ENCODE data around the gene SMIM41. TPM values are rescaled to one million over a fixed set of nuclear protein-coding genes. Genes with fewer than 3 reads are reported as not detected.

SMIM41 gene
- total RNA-seq, 1 donor, result 0.43 TPM

- peak; percentile 92 for DNase-seq (ENCODE audit: low read depth)
- TF ChIP-seq CTCF (IDR thresholded peaks at IDR 0.05; ENCODE audit: insufficient read depth, low read depth, low read length), result no peak
Observed at GRCh38 chr12:52063981-52064649, 15.4 kb upstream of the SMIM41 start.

GRCh38 chr12:52066346-52067080 lies 13.0 kb upstream of the SMIM41 start:
- DNase-seq (ENCODE audit: low read depth), result no peak
- H3K4me3 ChIP-seq (ENCODE audit: low read depth, low read length), result no peak overlapping the region
- TF ChIP-seq CTCF (IDR thresholded peaks at IDR 0.05; ENCODE audit: insufficient read depth, low read depth, low read length), result no peak

More at GRCh38 chr12:52063981-52064649, 15.4 kb upstream of the SMIM41 start:
- H3K4me3 ChIP-seq (ENCODE audit: low read depth, low read length), result no peak overlapping the region

GRCh38 chr12:52067081-52067374 lies 12.5 kb upstream of the SMIM41 start:
- no peak for DNase-seq (ENCODE audit: low read depth)
- H3K4me3 ChIP-seq (ENCODE audit: low read depth, low read length), result no peak overlapping the region
- TF ChIP-seq CTCF (IDR thresholded peaks at IDR 0.05; ENCODE audit: insufficient read depth, low read depth, low read length), result no peak

GRCh38 chr12:52069327-52070184 lies 9.9 kb upstream of the SMIM41 start, which contains the start of gene ATG101:
Gene ATG101 (plus strand): TSS chr12:52069978. CDS start chr12:52073651, 3,673 bp downstream.
- DNase-seq (ENCODE audit: low read depth), result peak; percentile 97
- peak within 1 kb of the TSS; percentile 80 for H3K4me3 ChIP-seq (ENCODE audit: low read depth, low read length)
- peak; percentile 62 for TF ChIP-seq CTCF (IDR thresholded peaks at IDR 0.05; ENCODE audit: insufficient read depth, low read depth, low read length)

GRCh38 chr12:52070185-52070925 lies 9.1 kb upstream of the SMIM41 start:
- H3K4me3 ChIP-seq (ENCODE audit: low read depth, low read length), result peak overlapping the region; percentile 80
- DNase-seq (ENCODE audit: low read depth), result peak; percentile 44

More at GRCh38 chr12:52070185-52070925, 9.1 kb upstream of the SMIM41 start:
- TF ChIP-seq CTCF (IDR thresholded peaks at IDR 0.05; ENCODE audit: insufficient read depth, low read depth, low read length), result no peak

Measured in fibroblast of villous mesenchyme (primary cell).